Fibroblast of lung (primary cell): ENCODE data around the gene OLFM1. TPM values are rescaled to one million over a fixed set of nuclear protein-coding genes. Genes with fewer than 3 reads are reported as not detected.

ENCODE experiments used
- DNase-seq, 2 donors: peaks; one replicate each; pipeline versions ENCODE4 v3.0.0 to v3.0.0-alpha.2; 2010; ENCODE audit warnings: low read depth in 2 of 2
- H2AFZ ChIP-seq: 2 replicates; pipeline ENCODE4 v1.5.1; 2012; ENCODE audit warnings: low read length, control low read depth, inconsistent platforms
- H3K27ac ChIP-seq: 2 replicates; pipeline ENCODE4 v1.5.1; 2011; ENCODE audit warnings: low read length, control low read depth; ENCODE audit not compliant: insufficient read depth
- H3K27me3 ChIP-seq: 2 replicates; pipeline ENCODE4 v1.5.1; 2011; ENCODE audit warnings: mild to moderate bottlenecking, low read length; ENCODE audit not compliant: control insufficient read depth, insufficient read depth
- H3K36me3 ChIP-seq: 2 replicates; pipeline ENCODE4 v1.5.1; 2011; ENCODE audit warnings: low read length; ENCODE audit not compliant: control insufficient read depth, insufficient read depth
- H3K4me1 ChIP-seq: 2 replicates; pipeline ENCODE4 v1.5.1; 2011; ENCODE audit warnings: low read length; ENCODE audit not compliant: control insufficient read depth, insufficient read depth; ENCODE audit errors: extremely low read depth
- H3K4me2 ChIP-seq: 2 replicates; pipeline ENCODE4 v1.5.1; 2011; ENCODE audit warnings: low read length, control low read depth; ENCODE audit not compliant: insufficient read depth; ENCODE audit errors: extremely low read depth
- H3K4me3 ChIP-seq, 4 experiments: fragments of 200-600 bp in 1 of 4; sonication (generic) in 1 of 4; replicated peaks in 1 of 4; 2 replicates each; pipeline ENCODE4 v1.5.1; 2011 to 2016; ENCODE audit warnings: low read length in 4 of 4, low read depth in 3 of 4, mild to moderate bottlenecking in 3 of 4, control low read depth in 2 of 4, inconsistent platforms in 1 of 4, mixed read lengths in 1 of 4; ENCODE audit not compliant: insufficient read depth in 1 of 4; ENCODE audit errors: control extremely low read depth in 1 of 4
- H3K79me2 ChIP-seq: 2 replicates; pipeline ENCODE4 v1.5.1; 2012; ENCODE audit warnings: mild to moderate bottlenecking, low read length, inconsistent platforms; ENCODE audit not compliant: control insufficient read depth, insufficient read depth
- H3K9ac ChIP-seq: 2 replicates; pipeline ENCODE4 v1.5.1; 2011; ENCODE audit warnings: mild to moderate bottlenecking, low read length, control low read depth; ENCODE audit not compliant: insufficient read depth
- H3K9me3 ChIP-seq: 2 replicates; pipeline ENCODE4 v1.5.1; 2012; ENCODE audit warnings: low read depth, low read length; ENCODE audit not compliant: control insufficient read depth, insufficient read depth
- H4K20me1 ChIP-seq: 2 replicates; pipeline ENCODE4 v1.5.1; 2011; ENCODE audit warnings: low read length; ENCODE audit not compliant: control insufficient read depth, insufficient read depth; ENCODE audit errors: extremely low read depth
- CTCF ChIP-seq, 2 donors: IDR thresholded peaks in 1 of 2; conservative IDR thresholded peaks in 1 of 2; 1 replicate in 1 of 2; 2 replicates in 1 of 2; pipeline ENCODE4 v1.5.1; 2011 to 2012; ENCODE audit warnings: low read length in 2 of 2, control low read depth in 1 of 2, inconsistent platforms in 1 of 2, low read depth in 1 of 2, mild to moderate bottlenecking in 1 of 2
- EZH2 ChIP-seq: IDR thresholded peaks from 2 replicates; pipeline ENCODE4 v1.5.1; 2012; ENCODE audit warnings: low read length, control low read depth, mild to moderate bottlenecking; ENCODE audit errors: missing control alignments
- polyA plus RNA-seq, 2 donors: library from polyadenylated mRNA; depleted of rRNA in 1 of 2; stranded (reverse) in 1 of 2; unstranded in 1 of 2; fragments of >200 nt; gene quantifications; 2 replicates each; pipeline ENCODE4 v1.2.1, GENCODE V29; 2011 to 2012; ENCODE audit warnings: missing spikeins in 1 of 2
- total RNA-seq: library from RNA; depleted of rRNA; stranded (reverse); fragments of >200 nt; gene quantifications from 2 replicates; pipeline ENCODE4 v1.2.1, GENCODE V29; 2014

The OLFM1 gene
- total and polyA plus RNA-seq, 2 donors (not counting 1 experiment from before 2014, with no cell fraction given), result 2.0 to 7.6 TPM

- Histone ChIP-seq H3K4me1 (no peaks in the 10 kb centered on the region), H3K9ac (no peak overlapping the region), H3K4me3 (no peak overlapping the region), H3K27me3 (no peaks in the 10 kb centered on the region), H3K79me2 (no peaks in the 10 kb centered on the region), H3K27ac (no peak overlapping the region), H2AFZ (no peak overlapping the region), H4K20me1 (no peaks in the 10 kb centered on the region), H3K4me2 (no peak overlapping the region), H3K36me3 (no peaks in the 10 kb centered on the region), H3K9me3 (no peaks in the 10 kb centered on the region)
- no peak for DNase-seq
- no peak for TF ChIP-seq EZH2
- TF ChIP-seq CTCF (conservative IDR thresholded peaks at IDR 0.05 in 1 of 2, IDR thresholded peaks at IDR 0.05 in 1 of 2; ENCODE audit: low read depth in 1 of 2, low read length in 2 of 2), result no peak
Observed at GRCh38 chr9:135151757-135152613, 64.5 kb downstream of the OLFM1 start.

- no peak overlapping the region for H3K9ac ChIP-seq
- H3K4me3 ChIP-seq, result no peak overlapping the region
- H3K9me3 ChIP-seq, result no peaks in the 10 kb centered on the region
- no peak for TF ChIP-seq EZH2
- TF ChIP-seq CTCF (conservative IDR thresholded peaks at IDR 0.05 in 1 of 2, IDR thresholded peaks at IDR 0.05 in 1 of 2; ENCODE audit: low read depth in 1 of 2, low read length in 2 of 2), result no peak
- no peak overlapping the region for H2AFZ ChIP-seq
- no peak overlapping the region for H3K4me2 ChIP-seq
- no peaks in the 10 kb centered on the region for H3K27me3 ChIP-seq
- H3K36me3 ChIP-seq, result no peaks in the 10 kb centered on the region
- no peaks in the 10 kb centered on the region for H4K20me1 ChIP-seq
- no peak for DNase-seq
- no peaks in the 10 kb centered on the region for H3K4me1 ChIP-seq
- H3K79me2 ChIP-seq, result no peaks in the 10 kb centered on the region
- no peak overlapping the region for H3K27ac ChIP-seq
Observed at GRCh38 chr9:135152614-135153334, 65.3 kb downstream of the OLFM1 start.

- TF ChIP-seq CTCF (conservative IDR thresholded peaks at IDR 0.05 in 1 of 2, IDR thresholded peaks at IDR 0.05 in 1 of 2; ENCODE audit: low read depth in 1 of 2, low read length in 2 of 2) (no peak), EZH2 (no peak)
- Histone ChIP-seq H3K4me1 (no peaks in the 10 kb centered on the region), H3K36me3 (no peaks in the 10 kb centered on the region), H3K9me3 (no peaks in the 10 kb centered on the region), H3K4me3 (no peak overlapping the region), H3K79me2 (no peaks in the 10 kb centered on the region), H3K9ac (no peak overlapping the region), H4K20me1 (no peaks in the 10 kb centered on the region), H3K27ac (no peak overlapping the region), H2AFZ (no peak overlapping the region), H3K4me2 (no peak overlapping the region), H3K27me3 (no peaks in the 10 kb centered on the region)
- no peak for DNase-seq
Observed at GRCh38 chr9:135154050-135154615, 66.7 kb downstream of the OLFM1 start.
